ENCODE results near the gene OPALIN. TPM values are rescaled to one million over a fixed set of nuclear protein-coding genes. Genes with fewer than 3 reads are reported as not detected.

Gene OPALIN, protein sequence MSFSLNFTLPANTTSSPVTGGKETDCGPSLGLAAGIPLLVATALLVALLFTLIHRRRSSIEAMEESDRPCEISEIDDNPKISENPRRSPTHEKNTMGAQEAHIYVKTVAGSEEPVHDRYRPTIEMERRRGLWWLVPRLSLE
- polyA plus RNA-seq (2013), result 0.09 TPM

DNA sequence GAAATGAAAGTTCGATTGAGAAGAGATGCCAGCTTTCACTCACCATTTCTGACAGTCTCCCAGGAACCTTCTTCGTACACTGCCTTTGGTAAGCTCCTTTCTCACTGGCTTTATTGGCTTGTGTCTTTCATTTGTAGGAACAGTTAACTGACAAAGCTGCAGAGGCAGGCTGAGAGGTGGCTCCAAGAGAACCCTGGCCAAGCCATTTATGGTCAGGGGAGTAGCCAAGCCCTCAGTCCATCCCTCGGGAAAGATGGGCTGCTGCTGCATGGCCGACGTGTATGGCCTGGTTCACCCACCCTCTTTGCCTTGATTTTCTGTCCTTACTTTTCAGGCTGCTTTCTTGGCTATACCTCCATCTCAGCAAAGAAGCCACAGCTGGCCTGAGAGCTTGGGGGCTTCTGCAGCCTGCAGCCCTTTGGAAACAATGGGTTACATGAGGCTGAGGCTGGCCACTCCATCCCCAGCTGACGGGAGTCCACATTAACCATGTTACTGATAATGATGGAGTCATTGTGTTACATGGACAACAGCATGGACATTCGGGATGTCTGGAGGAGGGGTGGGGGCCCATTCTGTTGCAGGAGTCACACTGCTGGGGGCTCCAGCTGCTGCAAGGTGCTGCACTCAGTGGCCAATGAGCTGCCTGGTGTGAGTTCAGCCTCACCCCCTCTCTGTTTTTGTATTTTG is at the start of gene OPALIN:
Gene OPALIN, minus strand, starts transcription at position 152 of the 690 bp plus-strand sequence. Its CDS starts 106 bp downstream, at position 46.
- CTCF ChIA-PET, result no interaction called here
- WGBS (ENCODE audit: insufficient coverage), result 85% methylated on average over 3 of the region's 7 CpGs
- H3K9me3 ChIP-seq (ENCODE audit: control extremely low read depth in 1 of 5, control insufficient read depth in 4 of 5, insufficient read depth in 2 of 5, low read depth in 1 of 5, low read length in 4 of 5), result peaks cover 0 to 1% (median 0%) of the 10 kb centered on the region in 5 experiments
- POLR2A ChIA-PET, result no interaction called here
- DNase-seq, result no peak
- H3K4me1 ChIP-seq (ENCODE audit: control extremely low read depth in 1 of 4, control insufficient read depth in 4 of 4, insufficient read depth in 4 of 4, low read length in 3 of 4), result no peaks in the 10 kb centered on the region
- peaks cover 0 to 15% (median 0%) of the 10 kb centered on the region in 5 experiments for H3K27me3 ChIP-seq (replicated peaks in 2 of 5; ENCODE audit: control insufficient read depth in 4 of 5, insufficient read depth in 5 of 5, low read length in 4 of 5)
- no peak within 1 kb of the TSS for H3K27ac ChIP-seq (ENCODE audit: insufficient read depth in 1 of 2, low read depth in 1 of 2, low read length in 2 of 2, poor library complexity in 1 of 2, severe bottlenecking in 2 of 2)
- no peaks in the 10 kb centered on the region for H3K36me3 ChIP-seq (ENCODE audit: control insufficient read depth in 4 of 4, insufficient read depth in 4 of 4, low read length in 3 of 4)
- no peak within 1 kb of the TSS for H3K4me3 ChIP-seq (ENCODE audit: control insufficient read depth in 1 of 7, extremely low read depth in 1 of 7, insufficient read depth in 4 of 7, low read depth in 2 of 7, low read length in 6 of 7)

DNA sequence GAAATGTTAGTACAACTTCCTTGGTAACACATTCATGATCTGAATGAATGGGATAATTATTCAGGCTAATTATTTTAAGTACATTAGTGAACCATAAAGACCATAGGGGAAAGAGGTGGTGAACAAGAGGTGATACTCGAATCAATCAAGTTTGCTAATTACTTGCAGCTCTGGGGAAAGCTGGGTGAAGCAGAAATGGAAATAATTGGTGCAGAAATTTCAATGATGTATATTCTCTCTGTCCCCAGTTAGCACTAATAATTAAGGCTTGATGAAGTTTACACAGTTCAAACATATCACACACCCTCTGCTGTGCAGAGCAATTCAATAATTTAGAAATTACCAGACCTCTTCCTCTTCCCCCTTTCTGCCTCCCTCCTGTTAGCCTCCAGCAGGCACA is 49.4 kb upstream of the OPALIN start:
- H3K36me3 ChIP-seq (ENCODE audit: control insufficient read depth in 4 of 4, insufficient read depth in 4 of 4, low read length in 3 of 4), result no peaks in the 10 kb centered on the region
- WGBS (ENCODE audit: insufficient coverage), result no CpG with 5 or more reads among the region's 1 CpG
- H3K27me3 ChIP-seq (replicated peaks in 2 of 5; ENCODE audit: control insufficient read depth in 4 of 5, insufficient read depth in 5 of 5, low read length in 4 of 5), result peaks cover under 1 to 21% (median 8%) of the 10 kb centered on the region in 5 experiments
- ChIA-PET CTCF (interaction anchor here (0.6 to 1.5 kb wide), 2 partner anchors 15 to 33 kb away, joined by 3 to 5 read pairs; no protein-coding TSS in a partner anchor), POLR2A (no interaction called here)
- H3K27ac ChIP-seq (ENCODE audit: insufficient read depth in 1 of 2, low read depth in 1 of 2, low read length in 2 of 2, poor library complexity in 1 of 2, severe bottlenecking in 2 of 2), result no peak overlapping the region
- H3K9me3 ChIP-seq (ENCODE audit: control extremely low read depth in 1 of 5, control insufficient read depth in 4 of 5, insufficient read depth in 2 of 5, low read depth in 1 of 5, low read length in 4 of 5), result no peaks in the 10 kb centered on the region
- no peaks in the 10 kb centered on the region for H3K4me1 ChIP-seq (ENCODE audit: control extremely low read depth in 1 of 4, control insufficient read depth in 4 of 4, insufficient read depth in 4 of 4, low read length in 3 of 4)
- no peak overlapping the region for H3K4me3 ChIP-seq (ENCODE audit: control insufficient read depth in 1 of 7, extremely low read depth in 1 of 7, insufficient read depth in 4 of 7, low read depth in 2 of 7, low read length in 6 of 7)
- no peak for DNase-seq

DNA sequence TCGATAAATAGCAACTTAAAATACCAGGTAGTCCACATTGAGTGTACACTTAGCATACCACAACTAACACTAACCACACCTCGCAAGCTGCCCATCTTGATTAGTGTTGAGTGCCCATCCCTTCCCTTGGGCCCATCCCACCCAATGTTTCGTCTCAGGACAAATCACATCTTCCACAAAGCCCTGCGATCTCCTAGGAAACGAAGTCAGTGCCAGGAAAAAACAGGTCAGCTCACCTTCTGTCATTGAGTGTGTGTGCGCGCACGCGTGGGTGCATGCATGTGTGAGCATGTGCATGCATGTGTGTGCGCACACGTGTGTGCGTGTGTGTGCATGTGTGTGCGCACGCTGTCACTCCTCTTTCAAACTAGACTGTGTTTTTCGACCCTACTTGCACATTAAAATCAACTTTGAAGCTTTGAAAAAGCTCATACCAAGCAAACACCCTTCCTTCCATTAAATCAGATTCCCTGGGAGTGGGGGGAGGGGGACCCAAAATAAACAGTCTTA is 48.8 kb upstream of the OPALIN start:
- H3K4me1 ChIP-seq (ENCODE audit: control extremely low read depth in 1 of 4, control insufficient read depth in 4 of 4, insufficient read depth in 4 of 4, low read length in 3 of 4), result no peaks in the 10 kb centered on the region
- H3K4me3 ChIP-seq (ENCODE audit: control insufficient read depth in 1 of 7, extremely low read depth in 1 of 7, insufficient read depth in 4 of 7, low read depth in 2 of 7, low read length in 6 of 7), result no peak overlapping the region
- WGBS (ENCODE audit: insufficient coverage), result 100% methylated on average over 2 of the region's 15 CpGs
- ChIA-PET POLR2A (no interaction called here), CTCF (interaction anchor here (0.6 to 1.5 kb wide), 2 partner anchors 14 to 32 kb away, joined by 3 to 5 read pairs; no protein-coding TSS in a partner anchor)
- no peak for DNase-seq
- H3K9me3 ChIP-seq (ENCODE audit: control extremely low read depth in 1 of 5, control insufficient read depth in 4 of 5, insufficient read depth in 2 of 5, low read depth in 1 of 5, low read length in 4 of 5), result no peaks in the 10 kb centered on the region
- no peaks in the 10 kb centered on the region for H3K36me3 ChIP-seq (ENCODE audit: control insufficient read depth in 4 of 4, insufficient read depth in 4 of 4, low read length in 3 of 4)
- H3K27ac ChIP-seq (ENCODE audit: insufficient read depth in 1 of 2, low read depth in 1 of 2, low read length in 2 of 2, poor library complexity in 1 of 2, severe bottlenecking in 2 of 2), result no peak overlapping the region
- H3K27me3 ChIP-seq (replicated peaks in 2 of 5; ENCODE audit: control insufficient read depth in 4 of 5, insufficient read depth in 5 of 5, low read length in 4 of 5), result peaks cover 0 to 21% (median 11%) of the 10 kb centered on the region in 5 experiments

DNA sequence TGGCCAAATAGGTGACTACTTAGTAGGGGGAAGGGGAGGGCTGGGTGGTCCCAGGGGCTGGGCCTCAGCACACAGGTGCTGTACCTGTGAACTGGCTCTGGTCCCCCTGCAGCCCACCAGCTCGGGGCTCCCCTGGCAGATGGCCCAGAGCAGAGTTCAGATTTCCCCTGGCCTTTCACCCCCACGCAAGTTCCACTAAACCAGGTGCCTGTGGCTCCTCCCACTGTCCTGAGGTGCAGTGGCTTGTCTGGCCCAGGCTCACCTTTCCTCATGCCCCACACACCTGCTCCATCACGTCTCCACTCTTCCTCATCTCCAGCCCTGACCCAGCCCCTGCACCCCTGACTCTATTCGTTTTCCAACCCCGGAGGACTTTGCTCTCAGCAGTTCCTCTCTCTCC is 47.3 kb upstream of the OPALIN start:
- 91% methylated on average over 5 of the region's 5 CpGs for WGBS (ENCODE audit: insufficient coverage)
- Histone ChIP-seq H3K4me3 (ENCODE audit: control insufficient read depth in 1 of 7, extremely low read depth in 1 of 7, insufficient read depth in 4 of 7, low read depth in 2 of 7, low read length in 6 of 7) (no peak overlapping the region), H3K27ac (ENCODE audit: insufficient read depth in 1 of 2, low read depth in 1 of 2, low read length in 2 of 2, poor library complexity in 1 of 2, severe bottlenecking in 2 of 2) (no peak overlapping the region), H3K4me1 (ENCODE audit: control extremely low read depth in 1 of 4, control insufficient read depth in 4 of 4, insufficient read depth in 4 of 4, low read length in 3 of 4) (no peaks in the 10 kb centered on the region), H3K9me3 (ENCODE audit: control extremely low read depth in 1 of 5, control insufficient read depth in 4 of 5, insufficient read depth in 2 of 5, low read depth in 1 of 5, low read length in 4 of 5) (no peaks in the 10 kb centered on the region), H3K27me3 (replicated peaks in 2 of 5; ENCODE audit: control insufficient read depth in 4 of 5, insufficient read depth in 5 of 5, low read length in 4 of 5) (peaks cover 0 to 25% (median 11%) of the 10 kb centered on the region in 5 experiments), H3K36me3 (ENCODE audit: control insufficient read depth in 4 of 4, insufficient read depth in 4 of 4, low read length in 3 of 4) (no peaks in the 10 kb centered on the region)
- POLR2A ChIA-PET, result no interaction called here
- CTCF ChIA-PET, result interaction anchor here (1.4 kb wide), 1 partner anchor 14 kb away, joined by 3 read pairs; no protein-coding TSS in a partner anchor
- DNase-seq, result no peak

DNA sequence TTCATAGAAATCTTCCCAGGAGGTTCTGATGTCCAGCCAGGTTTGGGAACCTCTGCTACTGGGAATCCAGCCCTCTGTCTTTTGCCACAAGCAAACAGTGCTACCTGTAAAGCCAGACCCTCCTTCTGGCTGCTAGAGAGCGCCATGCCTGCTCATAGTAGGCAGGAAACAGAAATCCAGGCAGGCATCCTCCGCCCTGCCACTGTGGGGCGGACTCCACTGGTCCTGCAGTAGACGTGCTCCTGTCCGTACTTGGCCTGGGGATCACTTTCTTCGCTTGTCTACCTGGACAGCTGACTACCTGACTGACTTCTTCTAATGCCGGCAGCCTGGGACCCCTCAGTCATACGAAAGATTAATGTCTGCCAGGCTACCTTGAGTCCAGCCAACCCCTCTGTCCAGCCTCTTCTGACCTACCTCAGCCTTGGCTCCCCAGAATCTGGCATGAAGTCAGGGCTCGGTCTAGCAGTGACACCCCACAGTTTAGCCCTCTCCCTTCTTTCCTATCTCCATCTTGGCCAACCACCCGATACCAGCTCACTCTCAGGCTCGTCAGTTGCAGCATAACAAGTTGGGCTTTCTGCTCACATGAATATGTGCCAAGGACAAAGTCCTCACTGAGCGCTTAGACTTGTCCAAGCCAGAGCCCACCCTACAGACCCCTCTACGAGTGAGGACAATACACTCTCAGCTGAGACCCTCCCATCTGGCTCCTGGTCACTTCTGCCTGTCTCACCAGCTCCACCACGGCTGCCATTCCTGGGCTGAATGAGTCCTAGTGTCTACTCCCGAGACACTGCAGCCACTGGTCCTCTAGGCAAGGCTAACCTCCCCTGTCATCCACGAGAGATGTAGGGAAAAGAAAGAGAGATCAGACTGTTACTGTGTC is 43.9 kb upstream of the OPALIN start:
- ChIA-PET CTCF (interaction anchor here (0.6 to 1.6 kb wide), 2 partner anchors 14 to 28 kb away, joined by 3 to 5 read pairs; no protein-coding TSS in a partner anchor), POLR2A (no interaction called here)
- WGBS (ENCODE audit: insufficient coverage), result 84% methylated on average over 16 of the region's 16 CpGs
- H3K27me3 ChIP-seq (replicated peaks in 2 of 5; ENCODE audit: control insufficient read depth in 4 of 5, insufficient read depth in 5 of 5, low read length in 4 of 5), result peaks cover 0 to 28% (median 10%) of the 10 kb centered on the region in 5 experiments
- H3K4me3 ChIP-seq (ENCODE audit: control insufficient read depth in 1 of 7, extremely low read depth in 1 of 7, insufficient read depth in 4 of 7, low read depth in 2 of 7, low read length in 6 of 7), result no peak overlapping the region
- H3K36me3 ChIP-seq (ENCODE audit: control insufficient read depth in 4 of 4, insufficient read depth in 4 of 4, low read length in 3 of 4), result no peaks in the 10 kb centered on the region
- H3K27ac ChIP-seq (ENCODE audit: insufficient read depth in 1 of 2, low read depth in 1 of 2, low read length in 2 of 2, poor library complexity in 1 of 2, severe bottlenecking in 2 of 2), result no peak overlapping the region
- no peaks in the 10 kb centered on the region for H3K4me1 ChIP-seq (ENCODE audit: control extremely low read depth in 1 of 4, control insufficient read depth in 4 of 4, insufficient read depth in 4 of 4, low read length in 3 of 4)
- H3K9me3 ChIP-seq (ENCODE audit: control extremely low read depth in 1 of 5, control insufficient read depth in 4 of 5, insufficient read depth in 2 of 5, low read depth in 1 of 5, low read length in 4 of 5), result no peaks in the 10 kb centered on the region
- DNase-seq, result no peak

DNA sequence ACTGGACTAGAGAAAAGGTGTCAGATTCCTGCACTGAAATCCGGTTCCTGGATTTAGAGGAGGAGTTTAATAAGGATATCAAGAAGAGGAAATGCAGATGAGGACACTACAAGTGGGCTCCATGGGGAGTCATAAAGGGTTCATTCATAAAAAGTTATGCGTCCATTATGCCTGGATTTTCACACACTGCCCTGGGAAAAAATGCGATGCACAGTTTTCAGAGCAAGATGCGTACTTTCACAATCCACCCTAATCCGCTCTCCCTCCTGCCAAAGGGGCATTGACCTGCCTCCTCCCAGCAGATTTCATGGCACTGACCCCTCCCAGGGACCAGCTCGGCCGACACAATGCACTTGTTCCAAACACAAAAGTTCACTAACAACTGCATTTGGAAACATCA is 42.2 kb upstream of the OPALIN start:
- WGBS (ENCODE audit: insufficient coverage), result 91% methylated on average over 5 of the region's 7 CpGs
- POLR2A ChIA-PET, result no interaction called here
- no peak for DNase-seq
- no peak overlapping the region for H3K4me3 ChIP-seq (ENCODE audit: control insufficient read depth in 1 of 7, extremely low read depth in 1 of 7, insufficient read depth in 4 of 7, low read depth in 2 of 7, low read length in 6 of 7)
- CTCF ChIA-PET, result interaction anchor here (0.6 kb wide), 1 partner anchor 943 kb away, joined by 3 read pairs; no protein-coding TSS in a partner anchor
- H3K9me3 ChIP-seq (ENCODE audit: control extremely low read depth in 1 of 5, control insufficient read depth in 4 of 5, insufficient read depth in 2 of 5, low read depth in 1 of 5, low read length in 4 of 5), result no peaks in the 10 kb centered on the region
- no peak overlapping the region for H3K27ac ChIP-seq (ENCODE audit: insufficient read depth in 1 of 2, low read depth in 1 of 2, low read length in 2 of 2, poor library complexity in 1 of 2, severe bottlenecking in 2 of 2)
- no peaks in the 10 kb centered on the region for H3K36me3 ChIP-seq (ENCODE audit: control insufficient read depth in 4 of 4, insufficient read depth in 4 of 4, low read length in 3 of 4)
- H3K27me3 ChIP-seq (replicated peaks in 2 of 5; ENCODE audit: control insufficient read depth in 4 of 5, insufficient read depth in 5 of 5, low read length in 4 of 5), result peaks cover 0 to 40% (median 11%) of the 10 kb centered on the region in 5 experiments
- H3K4me1 ChIP-seq (ENCODE audit: control extremely low read depth in 1 of 4, control insufficient read depth in 4 of 4, insufficient read depth in 4 of 4, low read length in 3 of 4), result peaks cover 0 to 3% (median 0%) of the 10 kb centered on the region in 4 experiments

All from common myeloid progenitor, CD34-positive (primary cell).